ENCODE data around the gene HEPN1. TPM values are rescaled to one million over a fixed set of nuclear protein-coding genes. Genes with fewer than 3 reads are reported as not detected.
A peak's percentile ranks its signal among the peaks of the same experiment; 100 is the strongest.

The HEPN1 gene
- total and polyA plus RNA-seq, 10 donors = 0.25 TPM; not detected in 9

GRCh38 chr11:124884340-124884739, 34.7 kb upstream of the HEPN1 start:
- TF ChIP-seq CTCF (IDR thresholded peaks at IDR 0.05 in 8 of 11, conservative IDR thresholded peaks at IDR 0.05 in 3 of 11) = no peak
- no peak for TF ChIP-seq POLR2AphosphoS5 (IDR thresholded peaks at IDR 0.05)
- no peak for TF ChIP-seq POLR2A (IDR thresholded peaks at IDR 0.05)
- WGBS, 5 donors = 67 to 88% (median 77%) methylated on average over 1 of the region's 1 CpG
- H3K36me3 ChIP-seq = peaks cover 0 to 25% (median 0%) of the 10 kb centered on the region in 6 donors
- peaks cover 0 to 9% (median 0%) of the 10 kb centered on the region in 7 donors for H3K27me3 ChIP-seq (replicated peaks in 1 of 7)
- peak overlapping the region in 6 of 8 donors; percentile 20 to 80 (median 76) for H3K27ac ChIP-seq
- DNase-seq = no peak
- intact Hi-C loops (cut with DNase I; ENCODE audit: low total_unique reads) = no loop called here
- H3K4me3 ChIP-seq = no peak overlapping the region
- H3K4me1 ChIP-seq = peaks cover 8 to 91% (median 59%) of the 10 kb centered on the region in 6 donors
- no peaks in the 10 kb centered on the region for H3K9me3 ChIP-seq

GRCh38 chr11:124884869-124885479, 34.1 kb upstream of the HEPN1 start:
- TF ChIP-seq POLR2A (IDR thresholded peaks at IDR 0.05) (no peak), POLR2AphosphoS5 (IDR thresholded peaks at IDR 0.05) (peak; percentile 53 to 74 (median 74))
- intact Hi-C loops (cut with DNase I; ENCODE audit: low total_unique reads) = no loop called here
- H3K36me3 ChIP-seq = peaks cover 0 to 25% (median 0%) of the 10 kb centered on the region in 6 donors
- no peaks in the 10 kb centered on the region for H3K9me3 ChIP-seq
- H3K4me1 ChIP-seq = peaks cover 8 to 91% (median 58%) of the 10 kb centered on the region in 6 donors
- 61 to 75% (median 64%) methylated on average over 5 of the region's 5 CpGs for WGBS, 5 donors
- peaks cover 0 to 4% (median 0%) of the 10 kb centered on the region in 7 donors for H3K27me3 ChIP-seq (replicated peaks in 1 of 7)
- no peak for DNase-seq
- H3K4me3 ChIP-seq = no peak overlapping the region
- H3K27ac ChIP-seq = peak overlapping the region in 6 of 8 donors; percentile 20 to 80 (median 76)

- intact Hi-C loops (cut with DNase I; ENCODE audit: low total_unique reads) = no loop called here
- no peak for TF ChIP-seq POLR2A (IDR thresholded peaks at IDR 0.05)
- peak; percentile 14 to 71 (median 49) for TF ChIP-seq POLR2AphosphoS5 (IDR thresholded peaks at IDR 0.05)
- TF ChIP-seq CTCF (IDR thresholded peaks at IDR 0.05 in 8 of 11, conservative IDR thresholded peaks at IDR 0.05 in 3 of 11) = no peak
- DNase-seq = no peak
- WGBS, 5 donors = 81 to 95% (median 91%) methylated on average over 10 to 11 of the region's 11 CpGs
- Histone ChIP-seq H3K9me3 (no peaks in the 10 kb centered on the region), H3K27me3 (replicated peaks in 1 of 7) (no peaks in the 10 kb centered on the region), H3K27ac (peak overlapping the region in 3 of 8 donors; percentile 5 to 79 (median 26)), H3K4me1 (peaks cover 8 to 94% (median 61%) of the 10 kb centered on the region in 6 donors), H3K4me3 (no peak overlapping the region), H3K36me3 (peaks cover 0 to 35% (median 0%) of the 10 kb centered on the region in 6 donors)
Measured at GRCh38 chr11:124886476-124886875, 32.6 kb upstream of the HEPN1 start.

- WGBS, 5 donors = 86 to 94% (median 90%) methylated on average over 10 to 12 of the region's 12 CpGs
- intact Hi-C loops (cut with DNase I; ENCODE audit: low total_unique reads) = no loop called here
- Histone ChIP-seq H3K36me3 (peaks cover 0 to 40% (median 0%) of the 10 kb centered on the region in 6 donors), H3K4me1 (peaks cover 8 to 96% (median 62%) of the 10 kb centered on the region in 6 donors), H3K27me3 (replicated peaks in 1 of 7) (no peaks in the 10 kb centered on the region), H3K27ac (peak overlapping the region in 5 of 8 donors; percentile 11 to 79 (median 33)), H3K9me3 (no peaks in the 10 kb centered on the region), H3K4me3 (no peak overlapping the region)
- TF ChIP-seq POLR2AphosphoS5 (IDR thresholded peaks at IDR 0.05) = peak in 2 of 3 donors; percentile 33 to 50
- TF ChIP-seq CTCF (IDR thresholded peaks at IDR 0.05 in 8 of 11, conservative IDR thresholded peaks at IDR 0.05 in 3 of 11) = no peak
- TF ChIP-seq POLR2A (IDR thresholded peaks at IDR 0.05) = no peak
- no peak for DNase-seq
Measured at GRCh38 chr11:124886978-124887666, 31.9 kb upstream of the HEPN1 start.
